Liver (tissue), 9 donors: ENCODE measurements around the gene ACSF2. TPM values are rescaled to one million over a fixed set of nuclear protein-coding genes. Genes with fewer than 3 reads are reported as not detected.

Experiments used
- DNase-seq: peaks from one replicate; pipeline ENCODE4 v3.0.0-alpha.2; 2017; ENCODE audit warnings: low spot score
- H3K27ac ChIP-seq, 2 donors: one replicate each; pipeline ENCODE4 v1.7.0; 2013; ENCODE audit warnings: inconsistent platforms in 2 of 2, low read length in 2 of 2, control low read depth in 1 of 2, low read depth in 1 of 2, mild to moderate bottlenecking in 1 of 2
- H3K27me3 ChIP-seq, 4 donors: one replicate each; pipeline versions ENCODE4 v1.6.1 to v1.7.0; 2013; ENCODE audit warnings: low read length in 3 of 4, inconsistent platforms in 1 of 4, mild to moderate bottlenecking in 1 of 4, moderate library complexity in 1 of 4; ENCODE audit not compliant: control insufficient read depth in 4 of 4, insufficient read depth in 4 of 4
- H3K36me3 ChIP-seq, 4 donors: one replicate each; pipeline versions ENCODE4 v1.6.1 to v1.7.0; 2013; ENCODE audit warnings: low read length in 3 of 4, mild to moderate bottlenecking in 3 of 4, low read depth in 1 of 4, moderate library complexity in 1 of 4; ENCODE audit not compliant: control insufficient read depth in 4 of 4, insufficient read depth in 3 of 4
- H3K4me1 ChIP-seq, 4 donors: one replicate each; pipeline versions ENCODE4 v1.6.1 to v1.7.0; 2013; ENCODE audit warnings: low read length in 3 of 4, mild to moderate bottlenecking in 3 of 4, moderate library complexity in 1 of 4; ENCODE audit not compliant: control insufficient read depth in 4 of 4, insufficient read depth in 4 of 4
- H3K4me3 ChIP-seq, 3 donors: one replicate each; pipeline versions ENCODE4 v1.6.1 to v1.7.0; 2013; ENCODE audit warnings: low read length in 3 of 3, control low read depth in 1 of 3, low read depth in 1 of 3, mild to moderate bottlenecking in 1 of 3
- H3K9ac ChIP-seq, 2 donors: one replicate each; pipeline ENCODE4 v1.7.0; 2013; ENCODE audit warnings: low read length in 2 of 2, mild to moderate bottlenecking in 2 of 2, moderate library complexity in 2 of 2, control low read depth in 1 of 2, low read depth in 1 of 2
- H3K9me3 ChIP-seq, 4 donors: one replicate each; pipeline versions ENCODE4 v1.6.1 to v1.7.0; 2013; ENCODE audit warnings: low read length in 3 of 4; ENCODE audit not compliant: control insufficient read depth in 4 of 4
- ATF3 ChIP-seq: IDR thresholded peaks from 2 replicates; pipeline ENCODE4 v1.6.1; 2016; ENCODE audit warnings: antibody characterized with exemption
- EGR1 ChIP-seq, 2 donors: IDR thresholded peaks; 2 replicates each; pipeline ENCODE4 v1.6.1; 2016 to 2018; ENCODE audit warnings: antibody characterized with exemption in 2 of 2, low read depth in 2 of 2
- FOXA1 ChIP-seq: IDR thresholded peaks from 2 replicates; pipeline ENCODE4 v1.6.1; 2016; ENCODE audit warnings: antibody characterized with exemption
- FOXA2 ChIP-seq: IDR thresholded peaks from 2 replicates; pipeline ENCODE4 v1.6.1; 2016; ENCODE audit warnings: antibody characterized with exemption
- GABPA ChIP-seq, 2 donors: IDR thresholded peaks in 1 of 2; conservative IDR thresholded peaks in 1 of 2; 2 replicates each; pipeline ENCODE4 v1.6.1; 2016; ENCODE audit warnings: antibody characterized with exemption in 2 of 2, mild to moderate bottlenecking in 1 of 2, moderate library complexity in 1 of 2
- HNF4A ChIP-seq, 2 donors: conservative IDR thresholded peaks; 2 replicates each; pipeline ENCODE4 v1.6.1; 2016; ENCODE audit warnings: antibody characterized with exemption in 2 of 2, mild to moderate bottlenecking in 2 of 2
- HNF4G ChIP-seq: IDR thresholded peaks from 2 replicates; pipeline ENCODE4 v1.6.1; 2016; ENCODE audit warnings: antibody characterized with exemption
- MAX ChIP-seq: IDR thresholded peaks from 2 replicates; pipeline ENCODE4 v1.6.1; 2016; ENCODE audit warnings: antibody characterized with exemption
- NR2F2 ChIP-seq: IDR thresholded peaks from 2 replicates; pipeline ENCODE4 v1.6.1; 2016; ENCODE audit warnings: antibody characterized with exemption
- RAD21 ChIP-seq, 2 donors: IDR thresholded peaks; 2 replicates each; pipeline ENCODE4 v1.6.1; 2016; ENCODE audit warnings: antibody characterized with exemption in 2 of 2, mild to moderate bottlenecking in 2 of 2
- REST ChIP-seq: IDR thresholded peaks from 2 replicates; pipeline ENCODE4 v1.6.1; 2016; ENCODE audit warnings: antibody characterized with exemption, mild to moderate bottlenecking
- RXRA ChIP-seq, 2 donors: IDR thresholded peaks; 2 replicates each; pipeline ENCODE4 v1.6.1; 2017 to 2018; ENCODE audit warnings: antibody characterized with exemption in 2 of 2, mild to moderate bottlenecking in 1 of 2
- SP1 ChIP-seq: IDR thresholded peaks from 2 replicates; pipeline ENCODE4 v1.6.1; 2018; ENCODE audit warnings: antibody characterized with exemption, mild to moderate bottlenecking
- TAF1 ChIP-seq: conservative IDR thresholded peaks from 2 replicates; pipeline ENCODE4 v1.6.1; 2016; ENCODE audit warnings: antibody characterized with exemption, mild to moderate bottlenecking
- YY1 ChIP-seq: IDR thresholded peaks from 2 replicates; pipeline ENCODE4 v1.6.1; 2016; ENCODE audit warnings: antibody characterized with exemption, mild to moderate bottlenecking
- ZBTB33 ChIP-seq: IDR thresholded peaks from 2 replicates; pipeline ENCODE4 v1.6.1; 2016; ENCODE audit warnings: antibody characterized with exemption
- WGBS: extraction: QIAGEN DNeasy Blood & Tissue Kit; methylation state at CpG from one replicate; pipeline ENCODE4 v1.1.7; 2013; 5-methylcytosine and 5-hydroxymethylcytosine counted together
- polyA plus RNA-seq, 2 donors: library from polyadenylated mRNA; stranded (reverse) in 1 of 2; unstranded in 1 of 2; fragments of 200-250 nt in 1 of 2; fragments of >200 nt in 1 of 2; fragmentation: Nextera tagmentation in 1 of 2; extraction: Ambion mirVana in 1 of 2; gene quantifications; one replicate each; pipeline versions ENCODE4 v1.2.1 to v1.2.3, GENCODE V29; 2013 to 2015
- total RNA-seq, 2 donors: library from RNA; depleted of rRNA; stranded (reverse); fragments of >200 nt; gene quantifications; one replicate each; pipeline ENCODE4 v1.2.3, GENCODE V29; 2014
- TF ChIP-seq, protein P1 (sequence below): fragments of 150-350 bp; IDR thresholded peaks from 2 replicates; pipeline ENCODE4 v1.5.1; 2017; ENCODE audit warnings: improper control_type of control experiment, low read depth, low read length; ENCODE audit not compliant: missing input control
- donor health status: healthy.
- donor health status: healthy.
- donor health status: healthy.
- donor health status: healthy.
- donor health status: healthy.

ACSF2 gene
- total and polyA plus RNA-seq, 4 donors, result 18.9 to 34.3 (median 21.1) TPM

DNA sequence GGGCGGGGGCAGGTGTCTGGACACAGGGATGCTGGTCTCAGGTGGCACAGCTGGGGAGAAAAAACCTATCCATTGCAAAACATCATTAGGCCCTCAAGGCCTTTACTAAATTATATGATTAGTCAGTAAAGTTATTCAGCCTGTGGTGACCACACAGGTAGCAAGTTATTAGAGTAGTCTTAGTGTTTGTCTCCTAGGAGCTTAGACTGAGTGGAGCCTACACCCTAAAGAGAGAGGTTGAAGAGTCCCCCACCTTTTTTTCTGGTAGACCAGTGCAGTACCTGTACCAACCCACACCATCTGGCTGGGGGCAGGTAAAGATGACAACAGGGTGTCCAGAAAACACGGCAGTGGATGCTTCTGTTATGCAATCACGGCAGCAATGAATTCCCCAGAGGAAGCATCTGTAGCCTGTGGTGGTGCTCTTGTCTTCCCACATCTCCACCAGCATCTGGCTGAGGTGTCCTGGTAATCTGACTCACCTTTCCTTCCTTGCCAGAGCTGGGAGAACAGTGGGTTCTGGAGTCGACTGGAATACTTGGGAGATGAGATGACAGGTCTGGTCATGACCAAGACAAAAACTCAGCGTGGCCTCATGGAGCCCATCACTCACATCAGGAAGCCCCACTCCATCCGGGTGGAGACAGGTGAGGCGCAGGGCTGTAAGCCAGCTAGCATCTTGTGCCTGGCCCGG lies 93.3 kb downstream of the ACSF2 start (continued):
- TF ChIP-seq ZBTB33, result no peak
- TF ChIP-seq GABPA (IDR thresholded peaks at IDR 0.05 in 1 of 2, conservative IDR thresholded peaks at IDR 0.05 in 1 of 2), result no peak

DNA sequence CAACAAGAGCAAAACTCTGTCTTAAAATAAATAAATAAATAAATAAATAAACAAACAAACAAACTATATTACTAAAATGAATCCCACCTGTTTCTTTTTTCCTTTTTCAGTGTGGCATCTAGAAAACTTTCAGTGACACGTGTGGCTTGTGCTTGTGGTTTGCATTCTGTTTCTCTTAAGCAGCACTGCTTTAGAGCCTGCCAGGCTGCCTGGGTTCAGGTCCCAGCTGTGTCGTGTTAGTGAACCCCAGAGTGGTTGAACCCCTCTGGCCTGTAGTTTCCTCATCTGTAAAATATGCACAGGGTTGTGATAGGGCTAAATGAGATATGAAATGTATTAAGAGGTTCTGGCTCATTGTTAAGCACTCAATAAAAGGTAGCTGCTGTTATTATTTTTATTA lies 94.5 kb downstream of the ACSF2 start:
- Histone ChIP-seq H3K4me3 (no peak overlapping the region), H3K27me3 (no peaks in the 10 kb centered on the region), H3K4me1 (peaks cover 0 to 4% (median 2%) of the 10 kb centered on the region in 4 donors), H3K9me3 (no peaks in the 10 kb centered on the region), H3K9ac (no peak overlapping the region), H3K36me3 (no peaks in the 10 kb centered on the region), H3K27ac (no peak overlapping the region)
- WGBS, result 87% methylated on average over 2 of the region's 2 CpGs
- DNase-seq, result no peak
- TF ChIP-seq HNF4A (conservative IDR thresholded peaks at IDR 0.05) (no peak), RAD21 (IDR thresholded peaks at IDR 0.05) (no peak), ATF3 (no peak), RXRA (IDR thresholded peaks at IDR 0.05) (no peak), REST (no peak), GABPA (IDR thresholded peaks at IDR 0.05 in 1 of 2, conservative IDR thresholded peaks at IDR 0.05 in 1 of 2) (no peak), TAF1 (no peak), NR2F2 (no peak), MAX (no peak), YY1 (no peak), SP1 (no peak), FOXA1 (no peak), HNF4G (no peak), ZBTB33 (no peak), EGR1 (IDR thresholded peaks at IDR 0.05; ENCODE audit: low read depth in 2 of 2) (no peak), FOXA2 (no peak)
- TF ChIP-seq, protein P1, sequence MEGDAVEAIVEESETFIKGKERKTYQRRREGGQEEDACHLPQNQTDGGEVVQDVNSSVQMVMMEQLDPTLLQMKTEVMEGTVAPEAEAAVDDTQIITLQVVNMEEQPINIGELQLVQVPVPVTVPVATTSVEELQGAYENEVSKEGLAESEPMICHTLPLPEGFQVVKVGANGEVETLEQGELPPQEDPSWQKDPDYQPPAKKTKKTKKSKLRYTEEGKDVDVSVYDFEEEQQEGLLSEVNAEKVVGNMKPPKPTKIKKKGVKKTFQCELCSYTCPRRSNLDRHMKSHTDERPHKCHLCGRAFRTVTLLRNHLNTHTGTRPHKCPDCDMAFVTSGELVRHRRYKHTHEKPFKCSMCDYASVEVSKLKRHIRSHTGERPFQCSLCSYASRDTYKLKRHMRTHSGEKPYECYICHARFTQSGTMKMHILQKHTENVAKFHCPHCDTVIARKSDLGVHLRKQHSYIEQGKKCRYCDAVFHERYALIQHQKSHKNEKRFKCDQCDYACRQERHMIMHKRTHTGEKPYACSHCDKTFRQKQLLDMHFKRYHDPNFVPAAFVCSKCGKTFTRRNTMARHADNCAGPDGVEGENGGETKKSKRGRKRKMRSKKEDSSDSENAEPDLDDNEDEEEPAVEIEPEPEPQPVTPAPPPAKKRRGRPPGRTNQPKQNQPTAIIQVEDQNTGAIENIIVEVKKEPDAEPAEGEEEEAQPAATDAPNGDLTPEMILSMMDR, result no peak
